ENCODE results near the gene PHETA1. TPM values are rescaled to one million over a fixed set of nuclear protein-coding genes. Genes with fewer than 3 reads are reported as not detected.

Gene PHETA1
- total RNA-seq, 1 donor from 2014 or later, result 31.3 TPM

GRCh38 chr12:111353603-111354295, 15.1 kb downstream of the PHETA1 start:
- H3K27ac Mint-ChIP-seq, result peak overlapping the region; percentile 51
- peaks cover 7% of the 10 kb centered on the region for H3K9me3 Mint-ChIP-seq (ENCODE audit: low read depth)
- no peak for DNase-seq (ENCODE audit: low spot score, unreplicated experiment)

DNA sequence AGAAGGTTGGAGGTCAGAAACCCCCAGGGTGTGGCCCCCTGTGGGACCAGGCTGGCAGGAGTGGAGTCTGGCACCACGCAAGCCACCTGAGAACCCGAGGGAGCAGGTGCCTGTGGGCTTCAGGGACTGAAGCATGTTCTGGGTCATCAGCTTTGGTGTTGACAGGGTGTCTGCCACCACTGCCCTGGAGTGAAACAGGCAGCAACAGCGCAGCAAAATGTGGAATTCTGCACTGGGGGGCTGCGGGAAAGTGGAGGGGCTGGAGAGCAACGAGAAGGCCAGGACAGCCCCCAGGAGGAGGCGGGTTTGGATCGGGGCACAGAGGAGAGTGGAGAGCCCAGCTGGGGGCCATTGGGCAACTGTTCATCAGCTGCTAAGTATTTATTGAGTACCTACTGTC, 15.9 kb downstream of the PHETA1 start:
- H3K4me1 Mint-ChIP-seq (ENCODE audit: low read depth), result no peaks in the 10 kb centered on the region
- peaks cover 7% of the 10 kb centered on the region for H3K9me3 Mint-ChIP-seq (ENCODE audit: low read depth)
- H3K4me3 Mint-ChIP-seq (ENCODE audit: low read depth), result no peak overlapping the region
- peaks cover 23% of the 10 kb centered on the region for H3K36me3 Mint-ChIP-seq (ENCODE audit: insufficient read depth)
- no peak for DNase-seq (ENCODE audit: low spot score, unreplicated experiment)
- no peaks in the 10 kb centered on the region for H3K27me3 Mint-ChIP-seq
- no peak overlapping the region for H3K27ac Mint-ChIP-seq
- TF ChIP-seq, protein P1, sequence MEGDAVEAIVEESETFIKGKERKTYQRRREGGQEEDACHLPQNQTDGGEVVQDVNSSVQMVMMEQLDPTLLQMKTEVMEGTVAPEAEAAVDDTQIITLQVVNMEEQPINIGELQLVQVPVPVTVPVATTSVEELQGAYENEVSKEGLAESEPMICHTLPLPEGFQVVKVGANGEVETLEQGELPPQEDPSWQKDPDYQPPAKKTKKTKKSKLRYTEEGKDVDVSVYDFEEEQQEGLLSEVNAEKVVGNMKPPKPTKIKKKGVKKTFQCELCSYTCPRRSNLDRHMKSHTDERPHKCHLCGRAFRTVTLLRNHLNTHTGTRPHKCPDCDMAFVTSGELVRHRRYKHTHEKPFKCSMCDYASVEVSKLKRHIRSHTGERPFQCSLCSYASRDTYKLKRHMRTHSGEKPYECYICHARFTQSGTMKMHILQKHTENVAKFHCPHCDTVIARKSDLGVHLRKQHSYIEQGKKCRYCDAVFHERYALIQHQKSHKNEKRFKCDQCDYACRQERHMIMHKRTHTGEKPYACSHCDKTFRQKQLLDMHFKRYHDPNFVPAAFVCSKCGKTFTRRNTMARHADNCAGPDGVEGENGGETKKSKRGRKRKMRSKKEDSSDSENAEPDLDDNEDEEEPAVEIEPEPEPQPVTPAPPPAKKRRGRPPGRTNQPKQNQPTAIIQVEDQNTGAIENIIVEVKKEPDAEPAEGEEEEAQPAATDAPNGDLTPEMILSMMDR (IDR thresholded peaks at IDR 0.05; ENCODE audit: unreplicated experiment), result no peak

More at GRCh38 chr12:111353603-111354295, 15.1 kb downstream of the PHETA1 start:
- Mint-ChIP-seq H3K4me1 (ENCODE audit: low read depth) (no peaks in the 10 kb centered on the region), H3K27me3 (no peaks in the 10 kb centered on the region), H3K4me3 (ENCODE audit: low read depth) (no peak overlapping the region), H3K36me3 (ENCODE audit: insufficient read depth) (peaks cover 18% of the 10 kb centered on the region)
- TF ChIP-seq, protein P1 (IDR thresholded peaks at IDR 0.05; ENCODE audit: unreplicated experiment), result no peak

GRCh38 chr12:111352296-111352993, 16.4 kb downstream of the PHETA1 start:
- H3K27me3 Mint-ChIP-seq, result no peaks in the 10 kb centered on the region
- H3K9me3 Mint-ChIP-seq (ENCODE audit: low read depth), result peaks cover 7% of the 10 kb centered on the region
- H3K36me3 Mint-ChIP-seq (ENCODE audit: insufficient read depth), result peaks cover 25% of the 10 kb centered on the region
- H3K27ac Mint-ChIP-seq, result no peak overlapping the region
- no peaks in the 10 kb centered on the region for H3K4me1 Mint-ChIP-seq (ENCODE audit: low read depth)
- no peak overlapping the region for H3K4me3 Mint-ChIP-seq (ENCODE audit: low read depth)
- DNase-seq (ENCODE audit: low spot score, unreplicated experiment), result no peak
- TF ChIP-seq, protein P1 (IDR thresholded peaks at IDR 0.05; ENCODE audit: unreplicated experiment), result no peak

DNA sequence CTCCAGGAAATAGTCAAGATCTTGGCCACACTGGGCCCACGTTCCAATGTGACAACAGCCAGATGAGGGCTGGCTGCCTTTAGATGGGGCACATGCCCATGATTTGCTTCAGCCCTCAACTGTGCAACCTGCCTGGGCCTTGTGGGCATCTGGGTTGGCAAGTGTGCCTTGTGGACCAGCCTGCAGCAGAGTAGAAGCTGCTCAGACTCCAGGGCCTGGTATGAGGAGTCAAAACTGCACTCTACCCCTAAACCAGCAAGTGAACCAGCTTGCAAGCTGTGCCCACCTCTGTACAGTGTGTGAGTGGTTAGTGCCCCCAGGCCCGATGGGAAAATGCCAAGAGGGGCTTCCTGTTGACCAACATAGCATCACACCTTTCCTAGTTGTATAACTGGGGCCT, 17.9 kb downstream of the PHETA1 start:
- TF ChIP-seq, protein P1 (IDR thresholded peaks at IDR 0.05; ENCODE audit: unreplicated experiment), result no peak
- Mint-ChIP-seq H3K9me3 (ENCODE audit: low read depth) (peaks cover 7% of the 10 kb centered on the region), H3K36me3 (ENCODE audit: insufficient read depth) (peaks cover 35% of the 10 kb centered on the region), H3K4me3 (ENCODE audit: low read depth) (no peak overlapping the region), H3K4me1 (ENCODE audit: low read depth) (no peaks in the 10 kb centered on the region), H3K27ac (no peak overlapping the region), H3K27me3 (no peaks in the 10 kb centered on the region)
- no peak for DNase-seq (ENCODE audit: low spot score, unreplicated experiment)

GRCh38 chr12:111349748-111350520, 19.0 kb downstream of the PHETA1 start:
- no peaks in the 10 kb centered on the region for H3K4me1 Mint-ChIP-seq (ENCODE audit: low read depth)

More at GRCh38 chr12:111349748-111350520, 19.0 kb downstream of the PHETA1 start:
- no peaks in the 10 kb centered on the region for H3K27me3 Mint-ChIP-seq
- peaks cover 7% of the 10 kb centered on the region for H3K9me3 Mint-ChIP-seq (ENCODE audit: low read depth)
- DNase-seq (ENCODE audit: low spot score, unreplicated experiment), result no peak
- no peak overlapping the region for H3K4me3 Mint-ChIP-seq (ENCODE audit: low read depth)
- TF ChIP-seq, protein P1 (IDR thresholded peaks at IDR 0.05; ENCODE audit: unreplicated experiment), result no peak
- peaks cover 35% of the 10 kb centered on the region for H3K36me3 Mint-ChIP-seq (ENCODE audit: insufficient read depth)
- H3K27ac Mint-ChIP-seq, result no peak overlapping the region
